Muscle layer of colon (tissue), 2 donors: Measurements from ENCODE around the gene SHC4.
A peak's percentile ranks its signal among the peaks of the same experiment; 100 is the strongest.

Experiments
- H3K27ac ChIP-seq: one replicate; pipeline ENCODE4 v1.7.0; 2013; ENCODE audit warnings: low read depth, mild to moderate bottlenecking, low read length, moderate library complexity
- H3K27me3 ChIP-seq, 2 donors: one replicate each; pipeline ENCODE4 v1.7.0; 2013; ENCODE audit warnings: low read length in 2 of 2, mild to moderate bottlenecking in 2 of 2; ENCODE audit not compliant: insufficient read depth in 2 of 2, control insufficient read depth in 1 of 2
- H3K36me3 ChIP-seq: one replicate; pipeline ENCODE4 v1.7.0; 2013; ENCODE audit warnings: mild to moderate bottlenecking, low read length; ENCODE audit not compliant: insufficient read depth
- H3K4me1 ChIP-seq: one replicate; pipeline ENCODE4 v1.7.0; 2013; ENCODE audit warnings: mild to moderate bottlenecking, low read length; ENCODE audit not compliant: insufficient read depth
- H3K4me3 ChIP-seq, 2 donors: one replicate each; pipeline ENCODE4 v1.7.0; 2013; ENCODE audit warnings: low read length in 2 of 2, low read depth in 1 of 2, mild to moderate bottlenecking in 1 of 2, moderate library complexity in 1 of 2
- H3K9ac ChIP-seq: one replicate; pipeline ENCODE4 v1.7.0; 2013; ENCODE audit warnings: low read length
- H3K9me3 ChIP-seq: one replicate; pipeline ENCODE4 v1.7.0; 2013; ENCODE audit warnings: mild to moderate bottlenecking, low read length
- donor health status: abdominal sarcoma.
- donor health status: Adenocarcinoma of cecum.

The SHC4 gene

GRCh38 chr15:48828906-48829305 is 134.8 kb downstream of the SHC4 start:
- H3K4me3 ChIP-seq = no peak overlapping the region
- no peaks in the 10 kb centered on the region for H3K4me1 ChIP-seq
- H3K9me3 ChIP-seq = no peaks in the 10 kb centered on the region
- H3K27ac ChIP-seq = no peak overlapping the region
- H3K9ac ChIP-seq = no peak overlapping the region
- H3K27me3 ChIP-seq = no peaks in the 10 kb centered on the region
- no peaks in the 10 kb centered on the region for H3K36me3 ChIP-seq

- Histone ChIP-seq H3K27me3 (no peaks in the 10 kb centered on the region), H3K36me3 (no peaks in the 10 kb centered on the region), H3K9me3 (no peaks in the 10 kb centered on the region), H3K27ac (no peak overlapping the region), H3K9ac (no peak overlapping the region), H3K4me1 (no peaks in the 10 kb centered on the region), H3K4me3 (no peak overlapping the region)
Measured at GRCh38 chr15:48828471-48828870, 135.2 kb downstream of the SHC4 start.

- Histone ChIP-seq H3K27ac (no peak overlapping the region), H3K9me3 (no peaks in the 10 kb centered on the region), H3K9ac (no peak overlapping the region)
Measured at GRCh38 chr15:48825075-48825474, 138.6 kb downstream of the SHC4 start.

GRCh38 chr15:48823706-48824105 is 140.0 kb downstream of the SHC4 start:
- Histone ChIP-seq H3K9me3 (no peaks in the 10 kb centered on the region), H3K27ac (no peak overlapping the region), H3K27me3 (no peaks in the 10 kb centered on the region), H3K4me3 (no peak overlapping the region), H3K9ac (no peak overlapping the region), H3K4me1 (no peaks in the 10 kb centered on the region), H3K36me3 (no peaks in the 10 kb centered on the region)

More at GRCh38 chr15:48825075-48825474, 138.6 kb downstream of the SHC4 start:
- Histone ChIP-seq H3K4me1 (no peaks in the 10 kb centered on the region), H3K27me3 (no peaks in the 10 kb centered on the region), H3K36me3 (no peaks in the 10 kb centered on the region), H3K4me3 (no peak overlapping the region)

- no peaks in the 10 kb centered on the region for H3K27me3 ChIP-seq
- H3K36me3 ChIP-seq = no peaks in the 10 kb centered on the region
- no peak overlapping the region for H3K4me3 ChIP-seq
- no peaks in the 10 kb centered on the region for H3K4me1 ChIP-seq
- H3K27ac ChIP-seq = no peak overlapping the region
- H3K9me3 ChIP-seq = no peaks in the 10 kb centered on the region
- no peak overlapping the region for H3K9ac ChIP-seq
Measured at GRCh38 chr15:48823237-48823636, 140.5 kb downstream of the SHC4 start.

- Histone ChIP-seq H3K27ac (no peak overlapping the region), H3K9me3 (no peaks in the 10 kb centered on the region), H3K4me3 (no peak overlapping the region), H3K4me1 (peaks cover 6% of the 10 kb centered on the region), H3K9ac (no peak overlapping the region), H3K36me3 (no peaks in the 10 kb centered on the region), H3K27me3 (no peaks in the 10 kb centered on the region)
Measured at GRCh38 chr15:48814286-48814685, 149.4 kb downstream of the SHC4 start.

GRCh38 chr15:48811325-48811958 is 152.3 kb downstream of the SHC4 start:
- peaks cover 6% of the 10 kb centered on the region for H3K4me1 ChIP-seq
- no peaks in the 10 kb centered on the region for H3K27me3 ChIP-seq
- H3K27ac ChIP-seq = no peak overlapping the region
- H3K9ac ChIP-seq = no peak overlapping the region
- peak overlapping the region; percentile 69 to 96 for H3K4me3 ChIP-seq
- H3K36me3 ChIP-seq = no peaks in the 10 kb centered on the region
- H3K9me3 ChIP-seq = no peaks in the 10 kb centered on the region

GRCh38 chr15:48810414-48811324 is 153.1 kb downstream of the SHC4 start, which contains the start of gene CEP152:
TSS of gene CEP152 (minus strand) at chr15:48811069. CDS start at chr15:48805649, 5,420 bp downstream.
- peak within 1 kb of the TSS; percentile 69 to 96 for H3K4me3 ChIP-seq
- no peaks in the 10 kb centered on the region for H3K27me3 ChIP-seq
- no peaks in the 10 kb centered on the region for H3K9me3 ChIP-seq
- no peaks in the 10 kb centered on the region for H3K36me3 ChIP-seq
- H3K4me1 ChIP-seq = peaks cover 6% of the 10 kb centered on the region
- H3K27ac ChIP-seq = peak within 1 kb of the TSS; percentile 45
- H3K9ac ChIP-seq = peak within 1 kb of the TSS; percentile 50

- Histone ChIP-seq H3K27me3 (no peaks in the 10 kb centered on the region), H3K27ac (no peak overlapping the region), H3K9me3 (no peaks in the 10 kb centered on the region), H3K36me3 (no peaks in the 10 kb centered on the region), H3K4me1 (peaks cover 6% of the 10 kb centered on the region), H3K4me3 (no peak overlapping the region), H3K9ac (no peak overlapping the region)
Measured at GRCh38 chr15:48806151-48806550, 157.6 kb downstream of the SHC4 start.

- Histone ChIP-seq H3K9me3 (no peaks in the 10 kb centered on the region), H3K4me1 (peaks cover 6% of the 10 kb centered on the region), H3K9ac (no peak overlapping the region), H3K4me3 (no peak overlapping the region), H3K36me3 (no peaks in the 10 kb centered on the region), H3K27ac (no peak overlapping the region), H3K27me3 (no peaks in the 10 kb centered on the region)
Measured at GRCh38 chr15:48805591-48805990, 158.1 kb downstream of the SHC4 start.

GRCh38 chr15:48803877-48804276 is 159.8 kb downstream of the SHC4 start:
- H3K4me3 ChIP-seq = no peak overlapping the region
- H3K9me3 ChIP-seq = no peaks in the 10 kb centered on the region
- no peaks in the 10 kb centered on the region for H3K4me1 ChIP-seq
- no peak overlapping the region for H3K27ac ChIP-seq
- no peaks in the 10 kb centered on the region for H3K36me3 ChIP-seq
- no peak overlapping the region for H3K9ac ChIP-seq
- H3K27me3 ChIP-seq = no peaks in the 10 kb centered on the region
